H1 (cell line): Measurements from ENCODE around the gene RNF38. TPM values are rescaled to one million over a fixed set of nuclear protein-coding genes. Genes with fewer than 3 reads are reported as not detected.

ENCODE experiments used
- CHD1 ChIP-seq: IDR thresholded peaks from 2 replicates; pipeline ENCODE4 v1.6.1; 2012; ENCODE audit warnings: low read depth, low read length, improper control_type of control experiment
- MAX ChIP-seq: IDR thresholded peaks from 2 replicates; pipeline ENCODE4 v1.6.1; 2012; ENCODE audit warnings: inconsistent platforms
- POLR2A ChIP-seq, 2 experiments: IDR thresholded peaks; 1 replicate in 1 of 2; 2 replicates in 1 of 2; pipeline ENCODE4 v1.6.1; 2011; ENCODE audit warnings: low read depth in 2 of 2, low read length in 2 of 2, mild to moderate bottlenecking in 2 of 2; ENCODE audit errors: control extremely low read depth in 1 of 2
- RAD21 ChIP-seq, 2 experiments: IDR thresholded peaks in 1 of 2; conservative IDR thresholded peaks in 1 of 2; 2 replicates each; pipeline ENCODE4 v1.6.1; 2011; ENCODE audit warnings: low read depth in 2 of 2, low read length in 2 of 2, improper control_type of control experiment in 1 of 2, inconsistent platforms in 1 of 2, mild to moderate bottlenecking in 1 of 2, moderate library complexity in 1 of 2
- RFX5 ChIP-seq: IDR thresholded peaks from 2 replicates; pipeline ENCODE4 v1.6.1; 2011; ENCODE audit warnings: low read depth, low read length, improper control_type of control experiment, borderline replicate concordance
- SIRT6 ChIP-seq: IDR thresholded peaks from one replicate; pipeline ENCODE4 v1.7.1; 2012; ENCODE audit warnings: low read length, inconsistent platforms
- SIX5 ChIP-seq: IDR thresholded peaks from 2 replicates; pipeline ENCODE4 v1.6.1; 2011; ENCODE audit warnings: mild to moderate bottlenecking, low read depth, low read length
- TAF7 ChIP-seq: optimal IDR thresholded peaks from 2 replicates; pipeline ENCODE3; 2011; ENCODE audit warnings: low read depth, mild to moderate bottlenecking, inconsistent platforms, low read length, moderate library complexity, borderline replicate concordance
- TCF12 ChIP-seq: IDR thresholded peaks from 2 replicates; pipeline ENCODE4 v1.6.1; 2011; ENCODE audit warnings: low read depth, mild to moderate bottlenecking, low read length
- USF2 ChIP-seq: IDR thresholded peaks from 2 replicates; pipeline ENCODE4 v1.6.1; 2011; ENCODE audit warnings: low read length, improper control_type of control experiment
- polyA plus RNA-seq, 7 experiments: library from polyadenylated mRNA; depleted of rRNA in 3 of 7; stranded (reverse) in 5 of 7; unstranded in 2 of 7; fragments of >200 nt in 5 of 7; fragments of 200-250 nt in 2 of 7; gene quantifications; 1 replicate in 5 of 7; 2 replicates in 1 of 7; 4 replicates in 1 of 7; pipeline versions ENCODE4 v1.2.1 to v1.2.3, GENCODE V29; 2011 to 2013; ENCODE audit warnings: missing spikeins in 2 of 7, mixed read lengths in 2 of 7
- total RNA-seq: library from RNA; stranded (reverse); fragmentation: NEBNext Ultra II Directional; extraction: Animal tissue kit (Norgen Biotek cat#: 25700); gene quantifications from 2 replicates; pipeline ENCODE4 v1.2.1, GENCODE V29; 2021
- TF ChIP-seq, protein P1 (sequence below): fragments of 300-600 bp; sonication (generic); IDR thresholded peaks from 2 replicates; pipeline ENCODE4 v1.7.1; 2012; ENCODE audit warnings: low read length, moderate library complexity, mild to moderate bottlenecking, inconsistent platforms; ENCODE audit not compliant: insufficient replicate concordance

RNF38 gene
- total and polyA plus RNA-seq, 2 of the 8 experiments (the other 6 are each of a cell fraction or from before 2014, with no cell fraction given), result 54.9 to 60.9 TPM

- TF ChIP-seq, protein P1, sequence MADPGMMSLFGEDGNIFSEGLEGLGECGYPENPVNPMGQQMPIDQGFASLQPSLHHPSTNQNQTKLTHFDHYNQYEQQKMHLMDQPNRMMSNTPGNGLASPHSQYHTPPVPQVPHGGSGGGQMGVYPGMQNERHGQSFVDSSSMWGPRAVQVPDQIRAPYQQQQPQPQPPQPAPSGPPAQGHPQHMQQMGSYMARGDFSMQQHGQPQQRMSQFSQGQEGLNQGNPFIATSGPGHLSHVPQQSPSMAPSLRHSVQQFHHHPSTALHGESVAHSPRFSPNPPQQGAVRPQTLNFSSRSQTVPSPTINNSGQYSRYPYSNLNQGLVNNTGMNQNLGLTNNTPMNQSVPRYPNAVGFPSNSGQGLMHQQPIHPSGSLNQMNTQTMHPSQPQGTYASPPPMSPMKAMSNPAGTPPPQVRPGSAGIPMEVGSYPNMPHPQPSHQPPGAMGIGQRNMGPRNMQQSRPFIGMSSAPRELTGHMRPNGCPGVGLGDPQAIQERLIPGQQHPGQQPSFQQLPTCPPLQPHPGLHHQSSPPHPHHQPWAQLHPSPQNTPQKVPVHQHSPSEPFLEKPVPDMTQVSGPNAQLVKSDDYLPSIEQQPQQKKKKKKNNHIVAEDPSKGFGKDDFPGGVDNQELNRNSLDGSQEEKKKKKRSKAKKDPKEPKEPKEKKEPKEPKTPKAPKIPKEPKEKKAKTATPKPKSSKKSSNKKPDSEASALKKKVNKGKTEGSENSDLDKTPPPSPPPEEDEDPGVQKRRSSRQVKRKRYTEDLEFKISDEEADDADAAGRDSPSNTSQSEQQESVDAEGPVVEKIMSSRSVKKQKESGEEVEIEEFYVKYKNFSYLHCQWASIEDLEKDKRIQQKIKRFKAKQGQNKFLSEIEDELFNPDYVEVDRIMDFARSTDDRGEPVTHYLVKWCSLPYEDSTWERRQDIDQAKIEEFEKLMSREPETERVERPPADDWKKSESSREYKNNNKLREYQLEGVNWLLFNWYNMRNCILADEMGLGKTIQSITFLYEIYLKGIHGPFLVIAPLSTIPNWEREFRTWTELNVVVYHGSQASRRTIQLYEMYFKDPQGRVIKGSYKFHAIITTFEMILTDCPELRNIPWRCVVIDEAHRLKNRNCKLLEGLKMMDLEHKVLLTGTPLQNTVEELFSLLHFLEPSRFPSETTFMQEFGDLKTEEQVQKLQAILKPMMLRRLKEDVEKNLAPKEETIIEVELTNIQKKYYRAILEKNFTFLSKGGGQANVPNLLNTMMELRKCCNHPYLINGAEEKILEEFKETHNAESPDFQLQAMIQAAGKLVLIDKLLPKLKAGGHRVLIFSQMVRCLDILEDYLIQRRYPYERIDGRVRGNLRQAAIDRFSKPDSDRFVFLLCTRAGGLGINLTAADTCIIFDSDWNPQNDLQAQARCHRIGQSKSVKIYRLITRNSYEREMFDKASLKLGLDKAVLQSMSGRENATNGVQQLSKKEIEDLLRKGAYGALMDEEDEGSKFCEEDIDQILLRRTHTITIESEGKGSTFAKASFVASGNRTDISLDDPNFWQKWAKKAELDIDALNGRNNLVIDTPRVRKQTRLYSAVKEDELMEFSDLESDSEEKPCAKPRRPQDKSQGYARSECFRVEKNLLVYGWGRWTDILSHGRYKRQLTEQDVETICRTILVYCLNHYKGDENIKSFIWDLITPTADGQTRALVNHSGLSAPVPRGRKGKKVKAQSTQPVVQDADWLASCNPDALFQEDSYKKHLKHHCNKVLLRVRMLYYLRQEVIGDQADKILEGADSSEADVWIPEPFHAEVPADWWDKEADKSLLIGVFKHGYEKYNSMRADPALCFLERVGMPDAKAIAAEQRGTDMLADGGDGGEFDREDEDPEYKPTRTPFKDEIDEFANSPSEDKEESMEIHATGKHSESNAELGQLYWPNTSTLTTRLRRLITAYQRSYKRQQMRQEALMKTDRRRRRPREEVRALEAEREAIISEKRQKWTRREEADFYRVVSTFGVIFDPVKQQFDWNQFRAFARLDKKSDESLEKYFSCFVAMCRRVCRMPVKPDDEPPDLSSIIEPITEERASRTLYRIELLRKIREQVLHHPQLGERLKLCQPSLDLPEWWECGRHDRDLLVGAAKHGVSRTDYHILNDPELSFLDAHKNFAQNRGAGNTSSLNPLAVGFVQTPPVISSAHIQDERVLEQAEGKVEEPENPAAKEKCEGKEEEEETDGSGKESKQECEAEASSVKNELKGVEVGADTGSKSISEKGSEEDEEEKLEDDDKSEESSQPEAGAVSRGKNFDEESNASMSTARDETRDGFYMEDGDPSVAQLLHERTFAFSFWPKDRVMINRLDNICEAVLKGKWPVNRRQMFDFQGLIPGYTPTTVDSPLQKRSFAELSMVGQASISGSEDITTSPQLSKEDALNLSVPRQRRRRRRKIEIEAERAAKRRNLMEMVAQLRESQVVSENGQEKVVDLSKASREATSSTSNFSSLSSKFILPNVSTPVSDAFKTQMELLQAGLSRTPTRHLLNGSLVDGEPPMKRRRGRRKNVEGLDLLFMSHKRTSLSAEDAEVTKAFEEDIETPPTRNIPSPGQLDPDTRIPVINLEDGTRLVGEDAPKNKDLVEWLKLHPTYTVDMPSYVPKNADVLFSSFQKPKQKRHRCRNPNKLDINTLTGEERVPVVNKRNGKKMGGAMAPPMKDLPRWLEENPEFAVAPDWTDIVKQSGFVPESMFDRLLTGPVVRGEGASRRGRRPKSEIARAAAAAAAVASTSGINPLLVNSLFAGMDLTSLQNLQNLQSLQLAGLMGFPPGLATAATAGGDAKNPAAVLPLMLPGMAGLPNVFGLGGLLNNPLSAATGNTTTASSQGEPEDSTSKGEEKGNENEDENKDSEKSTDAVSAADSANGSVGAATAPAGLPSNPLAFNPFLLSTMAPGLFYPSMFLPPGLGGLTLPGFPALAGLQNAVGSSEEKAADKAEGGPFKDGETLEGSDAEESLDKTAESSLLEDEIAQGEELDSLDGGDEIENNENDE, result no peak
- TF ChIP-seq MAX, result no peak
- no peak for TF ChIP-seq TCF12
- TF ChIP-seq TAF7, result no peak
- no peak for TF ChIP-seq RAD21 (IDR thresholded peaks at IDR 0.05 in 1 of 2, conservative IDR thresholded peaks at IDR 0.05 in 1 of 2; ENCODE audit: low read depth in 2 of 2, low read length in 2 of 2)
- no peak for TF ChIP-seq RFX5
- TF ChIP-seq SIRT6, result no peak
- no peak for TF ChIP-seq POLR2A (IDR thresholded peaks at IDR 0.05; ENCODE audit: control extremely low read depth in 1 of 2, low read depth in 2 of 2, low read length in 2 of 2)
- TF ChIP-seq SIX5, result no peak
- TF ChIP-seq USF2, result no peak
- no peak for TF ChIP-seq CHD1
Observed at GRCh38 chr9:36358486-36358885, 41.6 kb downstream of the RNF38 start (continued).
